Measurements from ENCODE around the gene PPM1A. TPM values are rescaled to one million over a fixed set of nuclear protein-coding genes. Genes with fewer than 3 reads are reported as not detected.

Gene PPM1A
- total and polyA plus RNA-seq, 3 experiments from 2014 or later, result 22.3 to 55.3 (median 54.6) TPM

- DNase-seq, result no peak
- POLR2A ChIA-PET, result no interaction called here
- Histone ChIP-seq H3K4me1 (ENCODE audit: insufficient read depth, low read length) (peaks cover 5% of the 10 kb centered on the region), H3K9me3 (ENCODE audit: low read length) (no peaks in the 10 kb centered on the region), H3K4me3 (ENCODE audit: low read length) (no peak overlapping the region), H3K36me3 (ENCODE audit: insufficient read depth, low read length) (no peaks in the 10 kb centered on the region), H3K27ac (ENCODE audit: low read depth, low read length) (no peak overlapping the region), H3K27me3 (ENCODE audit: insufficient read depth, low read length, poor library complexity, severe bottlenecking) (no peaks in the 10 kb centered on the region)
- H3K27ac Mint-ChIP-seq, result peak overlapping the region in 4 of 8 donors; percentile 2 to 91 (median 52)
- H3K9me3 Mint-ChIP-seq, result peaks cover 0 to 2% (median 0%) of the 10 kb centered on the region in 5 donors
- CTCF ChIA-PET, result interaction anchor here (1.0 kb wide), 1 partner anchor 20 kb away, joined by 3 read pairs; no protein-coding TSS in a partner anchor
- H3K4me1 Mint-ChIP-seq, result peaks cover 21 to 22% (median 21%) of the 10 kb centered on the region in 3 donors
- H3K27me3 Mint-ChIP-seq, result peaks cover 4 to 8% of the 10 kb centered on the region in 2 donors
- H3K4me3 Mint-ChIP-seq, result peak overlapping the region in 2 of 7 donors; percentile 13 to 73
- peaks cover 0 to 12% (median 0%) of the 10 kb centered on the region in 3 donors for H3K36me3 Mint-ChIP-seq
These were observed 3.4 kb upstream of the PPM1A start for GRCh38 chr14:60245380-60246177.

- Histone ChIP-seq H3K4me3 (ENCODE audit: low read length) (peak overlapping the region; percentile 78), H3K27ac (ENCODE audit: low read depth, low read length) (peak overlapping the region; percentile 94), H3K27me3 (ENCODE audit: insufficient read depth, low read length, poor library complexity, severe bottlenecking) (no peaks in the 10 kb centered on the region), H3K36me3 (ENCODE audit: insufficient read depth, low read length) (no peaks in the 10 kb centered on the region), H3K4me1 (ENCODE audit: insufficient read depth, low read length) (peaks cover 23% of the 10 kb centered on the region), H3K9me3 (ENCODE audit: low read length) (no peaks in the 10 kb centered on the region)
- H3K4me1 Mint-ChIP-seq, result peaks cover 47 to 48% (median 47%) of the 10 kb centered on the region in 3 donors
- DNase-seq, result peak; percentile 67 to 88 (median 83)
- peak overlapping the region; percentile 97 to 100 (median 100) for H3K27ac Mint-ChIP-seq
- ChIA-PET POLR2A (interaction anchor here (0.6 to 2.7 kb wide), 20 partner anchors 9 to 1155 kb away, joined by 3 to 37 read pairs (median 5); partner anchors contain the start of genes DAAM1, DHRS7, GPR135 and JKAMP), CTCF (interaction anchor here (1.2 to 2.8 kb wide), 9 partner anchors 10 to 1032 kb away, joined by 3 to 16 read pairs (median 5); partner anchors contain the start of gene DHRS7)
- peaks cover 0 to 2% (median 0%) of the 10 kb centered on the region in 5 donors for H3K9me3 Mint-ChIP-seq
- peaks cover 0 to 14% (median 0%) of the 10 kb centered on the region in 3 donors for H3K36me3 Mint-ChIP-seq
- H3K4me3 Mint-ChIP-seq, result peak overlapping the region; percentile 88 to 99 (median 95)
- peaks cover 0 to 4% of the 10 kb centered on the region in 2 donors for H3K27me3 Mint-ChIP-seq
These were observed 876 bp upstream of the PPM1A start for GRCh38 chr14:60247994-60248696.

- peaks cover 55 to 60% (median 58%) of the 10 kb centered on the region in 3 donors for H3K4me1 Mint-ChIP-seq
- Histone ChIP-seq H3K9me3 (ENCODE audit: low read length) (no peaks in the 10 kb centered on the region), H3K27me3 (ENCODE audit: insufficient read depth, low read length, poor library complexity, severe bottlenecking) (no peaks in the 10 kb centered on the region)
These were observed 568 bp downstream of the PPM1A start for GRCh38 chr14:60249321-60250256.

GRCh38 chr14:60250257-60251035 is 1.4 kb downstream of the PPM1A start:
- Mint-ChIP-seq H3K27ac (peak overlapping the region; percentile 39 to 89 (median 84)), H3K27me3 (peaks cover 0 to 4% of the 10 kb centered on the region in 2 donors), H3K9me3 (peaks cover 0 to 2% (median 0%) of the 10 kb centered on the region in 5 donors), H3K4me3 (peak overlapping the region; percentile 85 to 92 (median 87)), H3K36me3 (peaks cover 0 to 14% (median 0%) of the 10 kb centered on the region in 3 donors), H3K4me1 (peaks cover 59 to 67% (median 64%) of the 10 kb centered on the region in 3 donors)
- Histone ChIP-seq H3K4me1 (ENCODE audit: insufficient read depth, low read length) (peaks cover 28% of the 10 kb centered on the region), H3K4me3 (ENCODE audit: low read length) (peak overlapping the region; percentile 70), H3K27ac (ENCODE audit: low read depth, low read length) (peak overlapping the region; percentile 65), H3K9me3 (ENCODE audit: low read length) (no peaks in the 10 kb centered on the region), H3K27me3 (ENCODE audit: insufficient read depth, low read length, poor library complexity, severe bottlenecking) (no peaks in the 10 kb centered on the region), H3K36me3 (ENCODE audit: insufficient read depth, low read length) (no peaks in the 10 kb centered on the region)
- POLR2A ChIA-PET, result interaction anchor here (0.9 to 1.3 kb wide), 2 partner anchors 16 to 81 kb away, joined by 3 to 4 read pairs; no protein-coding TSS in a partner anchor
- CTCF ChIA-PET, result interaction anchor here (0.7 to 1.4 kb wide), 3 partner anchors 14 to 81 kb away, joined by 3 to 5 read pairs (median 4); no protein-coding TSS in a partner anchor
- DNase-seq, result no peak

More at GRCh38 chr14:60249321-60250256, 568 bp downstream of the PPM1A start:
- peaks cover 0 to 14% (median 0%) of the 10 kb centered on the region in 3 donors for H3K36me3 Mint-ChIP-seq
- POLR2A ChIA-PET, result interaction anchor here (0.6 to 2.7 kb wide), 23 partner anchors 11 to 1951 kb away, joined by 3 to 37 read pairs (median 4); partner anchors contain the start of genes ARID4A, DAAM1, DHRS7 and JKAMP
- Histone ChIP-seq H3K36me3 (ENCODE audit: insufficient read depth, low read length) (no peaks in the 10 kb centered on the region), H3K27ac (ENCODE audit: low read depth, low read length) (peak overlapping the region; percentile 65), H3K4me3 (ENCODE audit: low read length) (peak overlapping the region; percentile 70), H3K4me1 (ENCODE audit: insufficient read depth, low read length) (peaks cover 28% of the 10 kb centered on the region)
- peak overlapping the region; percentile 90 to 99 (median 95) for H3K4me3 Mint-ChIP-seq
- peaks cover 0 to 4% of the 10 kb centered on the region in 2 donors for H3K27me3 Mint-ChIP-seq
- CTCF ChIA-PET, result interaction anchor here (1.0 to 2.8 kb wide), 9 partner anchors 17 to 1031 kb away, joined by 3 to 16 read pairs (median 5); partner anchors contain the start of gene DHRS7
- DNase-seq, result peak; percentile 27 to 75 (median 45)
- H3K9me3 Mint-ChIP-seq, result peaks cover 0 to 2% (median 0%) of the 10 kb centered on the region in 5 donors
- peak overlapping the region; percentile 49 to 100 (median 86) for H3K27ac Mint-ChIP-seq

GRCh38 chr14:60251877-60252276 is 2.9 kb downstream of the PPM1A start:
- H3K36me3 Mint-ChIP-seq, result peaks cover 0 to 14% (median 0%) of the 10 kb centered on the region in 3 donors
- H3K27me3 ChIP-seq (ENCODE audit: insufficient read depth, low read length, poor library complexity, severe bottlenecking), result no peaks in the 10 kb centered on the region
- POLR2A ChIA-PET, result interaction anchor here (0.6 to 0.7 kb wide), 2 partner anchors 161 to 1884 kb away, joined by 3 to 5 read pairs; no protein-coding TSS in a partner anchor
- no peaks in the 10 kb centered on the region for H3K36me3 ChIP-seq (ENCODE audit: insufficient read depth, low read length)
- peak overlapping the region in 6 of 7 donors; percentile 45 to 90 (median 86) for H3K4me3 Mint-ChIP-seq
- peaks cover 0 to 4% of the 10 kb centered on the region in 2 donors for H3K27me3 Mint-ChIP-seq
- no peaks in the 10 kb centered on the region for H3K9me3 ChIP-seq (ENCODE audit: low read length)
- H3K27ac Mint-ChIP-seq, result peak overlapping the region in 6 of 8 donors; percentile 15 to 89 (median 68)
- CTCF ChIA-PET, result no interaction called here
- no peak overlapping the region for H3K4me3 ChIP-seq (ENCODE audit: low read length)
- H3K4me1 Mint-ChIP-seq, result peaks cover 68 to 77% (median 76%) of the 10 kb centered on the region in 3 donors
- no peak overlapping the region for H3K27ac ChIP-seq (ENCODE audit: low read depth, low read length)
- H3K4me1 ChIP-seq (ENCODE audit: insufficient read depth, low read length), result peaks cover 28% of the 10 kb centered on the region
- H3K9me3 Mint-ChIP-seq, result peaks cover 0 to 2% (median 0%) of the 10 kb centered on the region in 5 donors
- no peak for DNase-seq

- H3K36me3 ChIP-seq (ENCODE audit: insufficient read depth, low read length), result no peaks in the 10 kb centered on the region
- H3K4me1 Mint-ChIP-seq, result peaks cover 65 to 79% (median 77%) of the 10 kb centered on the region in 3 donors
- POLR2A ChIA-PET, result no interaction called here
- peaks cover 0 to 4% of the 10 kb centered on the region in 2 donors for H3K27me3 Mint-ChIP-seq
- peaks cover 0 to 2% (median 0%) of the 10 kb centered on the region in 5 donors for H3K9me3 Mint-ChIP-seq
- H3K36me3 Mint-ChIP-seq, result peaks cover 0 to 14% (median 0%) of the 10 kb centered on the region in 3 donors
- H3K27ac ChIP-seq (ENCODE audit: low read depth, low read length), result no peak overlapping the region
- DNase-seq, result no peak
- H3K4me3 ChIP-seq (ENCODE audit: low read length), result no peak overlapping the region
- H3K9me3 ChIP-seq (ENCODE audit: low read length), result no peaks in the 10 kb centered on the region
- CTCF ChIA-PET, result interaction anchor here (2.6 kb wide), 1 partner anchor 14 kb away, joined by 11 read pairs; no protein-coding TSS in a partner anchor
- H3K27me3 ChIP-seq (ENCODE audit: insufficient read depth, low read length, poor library complexity, severe bottlenecking), result no peaks in the 10 kb centered on the region
- peak overlapping the region in 2 of 7 donors; percentile 88 to 90 for H3K4me3 Mint-ChIP-seq
- H3K4me1 ChIP-seq (ENCODE audit: insufficient read depth, low read length), result peaks cover 28% of the 10 kb centered on the region
- peak overlapping the region in 1 of 8 donors; percentile 89 for H3K27ac Mint-ChIP-seq
These were observed 3.6 kb downstream of the PPM1A start for GRCh38 chr14:60252630-60253029.

Measured in CD8-positive, alpha-beta memory T cell (primary cell).